ENCODE results near the gene ABCC1. TPM values are rescaled to one million over a fixed set of nuclear protein-coding genes. Genes with fewer than 3 reads are reported as not detected.

ABCC1 gene
- total RNA-seq, 1 donor from 2014 or later, result 69.4 TPM

GRCh38 chr16:16025214-16025968 lies 76.0 kb downstream of the ABCC1 start:
- Mint-ChIP-seq H3K27me3 (ENCODE audit: low read depth) (no peaks in the 10 kb centered on the region), H3K36me3 (peaks cover 9% of the 10 kb centered on the region), H3K4me3 (no peak overlapping the region), H3K4me1 (peaks cover 18% of the 10 kb centered on the region), H3K9me3 (no peaks in the 10 kb centered on the region), H3K27ac (no peak overlapping the region)
- no peak for DNase-seq (ENCODE audit: low spot score in 2 of 2, unreplicated experiment in 2 of 2)
- no peak for TF ChIP-seq CTCF (IDR thresholded peaks at IDR 0.05; ENCODE audit: unreplicated experiment)

GRCh38 chr16:16027728-16028310 lies 78.4 kb downstream of the ABCC1 start:
- H3K4me1 Mint-ChIP-seq, result no peaks in the 10 kb centered on the region
- TF ChIP-seq CTCF (IDR thresholded peaks at IDR 0.05; ENCODE audit: unreplicated experiment), result no peak
- no peak overlapping the region for H3K27ac Mint-ChIP-seq
- H3K4me3 Mint-ChIP-seq, result no peak overlapping the region
- DNase-seq (ENCODE audit: low spot score in 2 of 2, unreplicated experiment in 2 of 2), result no peak
- no peaks in the 10 kb centered on the region for H3K27me3 Mint-ChIP-seq (ENCODE audit: low read depth)
- H3K9me3 Mint-ChIP-seq, result no peaks in the 10 kb centered on the region
- peaks cover 12% of the 10 kb centered on the region for H3K36me3 Mint-ChIP-seq

GRCh38 chr16:16028311-16028999 lies 79.0 kb downstream of the ABCC1 start:
- no peaks in the 10 kb centered on the region for H3K4me1 Mint-ChIP-seq
- H3K9me3 Mint-ChIP-seq, result no peaks in the 10 kb centered on the region
- H3K27ac Mint-ChIP-seq, result no peak overlapping the region
- no peak for DNase-seq (ENCODE audit: low spot score in 2 of 2, unreplicated experiment in 2 of 2)
- H3K4me3 Mint-ChIP-seq, result no peak overlapping the region
- H3K27me3 Mint-ChIP-seq (ENCODE audit: low read depth), result no peaks in the 10 kb centered on the region
- no peak for TF ChIP-seq CTCF (IDR thresholded peaks at IDR 0.05; ENCODE audit: unreplicated experiment)
- H3K36me3 Mint-ChIP-seq, result peaks cover 12% of the 10 kb centered on the region

- TF ChIP-seq CTCF (IDR thresholded peaks at IDR 0.05; ENCODE audit: unreplicated experiment), result no peak
- no peaks in the 10 kb centered on the region for H3K9me3 Mint-ChIP-seq
- no peak for DNase-seq (ENCODE audit: low spot score in 2 of 2, unreplicated experiment in 2 of 2)
- H3K36me3 Mint-ChIP-seq, result peaks cover 14% of the 10 kb centered on the region
- H3K4me1 Mint-ChIP-seq, result no peaks in the 10 kb centered on the region
- no peaks in the 10 kb centered on the region for H3K27me3 Mint-ChIP-seq (ENCODE audit: low read depth)
- no peak overlapping the region for H3K27ac Mint-ChIP-seq
- H3K4me3 Mint-ChIP-seq, result no peak overlapping the region
These were observed 80.1 kb downstream of the ABCC1 start for GRCh38 chr16:16029431-16030011.

- no peak overlapping the region for H3K4me3 Mint-ChIP-seq
These were observed 81.0 kb downstream of the ABCC1 start for GRCh38 chr16:16030449-16030848.

More at GRCh38 chr16:16030449-16030848, 81.0 kb downstream of the ABCC1 start:
- no peaks in the 10 kb centered on the region for H3K4me1 Mint-ChIP-seq
- no peak for TF ChIP-seq CTCF (IDR thresholded peaks at IDR 0.05; ENCODE audit: unreplicated experiment)
- DNase-seq (ENCODE audit: low spot score in 2 of 2, unreplicated experiment in 2 of 2), result no peak
- H3K36me3 Mint-ChIP-seq, result peaks cover 14% of the 10 kb centered on the region
- H3K27ac Mint-ChIP-seq, result no peak overlapping the region
- no peaks in the 10 kb centered on the region for H3K27me3 Mint-ChIP-seq (ENCODE audit: low read depth)
- no peaks in the 10 kb centered on the region for H3K9me3 Mint-ChIP-seq
